Endothelial cell of umbilical vein (primary cell): ENCODE measurements around the gene ADAM19. TPM values are rescaled to one million over a fixed set of nuclear protein-coding genes. Genes with fewer than 3 reads are reported as not detected.

Source experiments
- BruUV-seq: library from RNA; stranded (reverse); fragments of 400-500 nt; replicated peaks from 2 replicates; lab custom pipeline; 2021; lab: Mats Ljungman, UMichigan
- CTCF ChIA-PET: fragments of 300-600, 350-600 bp; sonication (Branson Sonifier 250); formaldehyde crosslinking; loops from one replicate; lab custom pipeline; 2021; ENCODE audit warnings: antibody characterized with exemption, inconsistent platforms; lab: Charles Lee
- POLR2A ChIA-PET: fragments of 300-600, 350-600 bp; sonication (Branson Sonifier 250); formaldehyde crosslinking; loops from one replicate; lab custom pipeline; 2021; ENCODE audit warnings: antibody characterized with exemption, inconsistent platforms; lab: Charles Lee
- DNase-seq: peaks from one replicate; pipeline ENCODE4 v3.0.0-alpha.2; 2011; ENCODE audit warnings: low read depth, low spot score
- FAIRE-seq: peaks from 2 replicates; lab custom pipeline; 2011; peaks lifted over from hg19 to GRCh38; lab: Jason Lieb, UNC
- H2AFZ ChIP-seq: 2 replicates; pipeline ENCODE4 v1.6.0; 2012; ENCODE audit warnings: low read depth, low read length, control low read depth, inconsistent platforms
- H3K27ac ChIP-seq: 2 replicates; pipeline ENCODE4 v1.5.1; 2011; ENCODE audit warnings: low read depth, mild to moderate bottlenecking, control low read depth, low read length, moderate library complexity; ENCODE audit not compliant: insufficient read depth
- H3K27me3 ChIP-seq, 2 experiments: 2 replicates each; pipeline versions ENCODE4 v1.6.0 to v1.6.1; 2011; ENCODE audit warnings: low read length in 2 of 2, mixed read lengths in 1 of 2; ENCODE audit not compliant: control insufficient read depth in 2 of 2, insufficient read depth in 2 of 2
- H3K36me3 ChIP-seq, 2 experiments: 2 replicates in 1 of 2; 3 replicates in 1 of 2; pipeline ENCODE4 v1.5.1; 2011; ENCODE audit warnings: low read length in 2 of 2, mild to moderate bottlenecking in 1 of 2, moderate library complexity in 1 of 2; ENCODE audit not compliant: control insufficient read depth in 2 of 2, insufficient read depth in 2 of 2; ENCODE audit errors: extremely low read depth in 1 of 2
- H3K4me1 ChIP-seq: 3 replicates; pipeline ENCODE4 v1.5.1; 2011; ENCODE audit warnings: mild to moderate bottlenecking, low read length; ENCODE audit not compliant: control insufficient read depth, insufficient read depth; ENCODE audit errors: extremely low read depth
- H3K4me2 ChIP-seq: 2 replicates; pipeline ENCODE4 v1.6.1; 2011; ENCODE audit warnings: low read length, control low read depth, mixed read lengths; ENCODE audit not compliant: insufficient read depth
- H3K4me3 ChIP-seq, 3 experiments: fragments of 200-600 bp in 1 of 3; sonication (generic), shearing (Covaris generic) in 1 of 3; replicated peaks in 1 of 3; 2 replicates each; pipeline ENCODE4 v1.5.1; 2011 to 2016; ENCODE audit warnings: control low read depth in 3 of 3, low read length in 3 of 3, mild to moderate bottlenecking in 2 of 3, inconsistent platforms in 1 of 3, low read depth in 1 of 3, moderate library complexity in 1 of 3; ENCODE audit not compliant: insufficient read depth in 1 of 3
- H3K79me2 ChIP-seq: 2 replicates; pipeline ENCODE4 v1.6.0; 2012; ENCODE audit warnings: low read length, inconsistent platforms; ENCODE audit not compliant: control insufficient read depth, insufficient read depth
- H3K9ac ChIP-seq: replicated peaks from 2 replicates; pipeline ENCODE3; 2011; ENCODE audit warnings: low read length, control low read depth; ENCODE audit not compliant: insufficient read depth; ENCODE audit errors: extremely low read depth
- H3K9me1 ChIP-seq: replicated peaks from 3 replicates; pipeline ENCODE4 v1.6.0; 2011; ENCODE audit warnings: mild to moderate bottlenecking, low read length; ENCODE audit not compliant: control insufficient read depth, insufficient read depth; ENCODE audit errors: extremely low read depth
- H3K9me3 ChIP-seq: replicated peaks from 2 replicates; pipeline ENCODE4 v1.5.1; 2012; ENCODE audit warnings: low read length, inconsistent platforms; ENCODE audit not compliant: control insufficient read depth, insufficient read depth
- H4K20me1 ChIP-seq: replicated peaks from 2 replicates; pipeline ENCODE3; 2011; ENCODE audit warnings: mild to moderate bottlenecking, low read length; ENCODE audit not compliant: control insufficient read depth, insufficient read depth; ENCODE audit errors: extremely low read depth
- EZH2 ChIP-seq: IDR thresholded peaks from 2 replicates; pipeline ENCODE4 v1.6.1; 2012; ENCODE audit warnings: borderline replicate concordance, low read depth, mild to moderate bottlenecking, moderate library complexity, low read length, inconsistent platforms; ENCODE audit not compliant: severe bottlenecking
- FOS ChIP-seq: IDR thresholded peaks from 2 replicates; pipeline ENCODE4 v1.6.1; 2011; ENCODE audit warnings: mild to moderate bottlenecking, low read length, moderate library complexity, borderline replicate concordance; ENCODE audit not compliant: insufficient read depth
- GATA2 ChIP-seq: IDR thresholded peaks from 2 replicates; pipeline ENCODE4 v1.7.0; 2011; ENCODE audit warnings: low read depth, mild to moderate bottlenecking, moderate library complexity, mixed read lengths, low read length; ENCODE audit not compliant: insufficient read length, insufficient read depth
- JUN ChIP-seq: IDR thresholded peaks from 2 replicates; pipeline ENCODE4 v1.6.1; 2011; ENCODE audit warnings: borderline replicate concordance, low read depth; ENCODE audit not compliant: insufficient read length, insufficient read depth
- MYC ChIP-seq: IDR thresholded peaks from one replicate; pipeline ENCODE4 v1.6.1; 2011; ENCODE audit warnings: mild to moderate bottlenecking, low read depth, low read length
- POLR2A ChIP-seq: IDR thresholded peaks from 2 replicates; pipeline ENCODE4 v1.6.1; 2012; ENCODE audit warnings: low read depth, mild to moderate bottlenecking, control low read depth, low read length
- POLR2AphosphoS5 ChIP-seq: IDR thresholded peaks from 2 replicates; pipeline ENCODE4 v1.6.1; 2012; ENCODE audit warnings: low read depth, mild to moderate bottlenecking, control low read depth, low read length, moderate library complexity; ENCODE audit not compliant: insufficient read depth
- dilution Hi-C: fragments of 300-500 bp; cut with MboI; formaldehyde crosslinking; loops from one replicate; pipeline ENCODE4 v1.15.0; 2019; ENCODE audit warnings: low sequenced_read_pairs; ENCODE audit not compliant: extremely low pct_ligation_motif_present
- intact Hi-C: fragments of 100-400 bp; cut with micrococcal nuclease; formaldehyde crosslinking; loops from one replicate; pipeline ENCODE4 v1.10.0; 2022
- polyA plus RNA-seq, 4 experiments: library from polyadenylated mRNA; depleted of rRNA in 3 of 4; stranded (reverse) in 3 of 4; unstranded in 1 of 4; fragments of >200 nt; gene quantifications; 2 replicates each; pipeline versions ENCODE4 v1.2.1 to v1.2.3, GENCODE V29; 2011 to 2012; ENCODE audit warnings: missing spikeins in 1 of 4
- total RNA-seq: library from RNA; stranded (reverse); gene quantifications from 2 replicates; pipeline ENCODE4 v1.2.3, GENCODE V29; 2021
- TF ChIP-seq, protein P1 (sequence below): IDR thresholded peaks from 2 replicates; pipeline ENCODE4 v1.6.1; 2011; ENCODE audit not compliant: insufficient read depth, insufficient read length
- TF ChIP-seq, protein P2 (sequence below), 2 donors: IDR thresholded peaks; 1 replicate in 1 of 2; 2 replicates in 1 of 2; pipeline ENCODE4 v1.5.1; 2011; ENCODE audit warnings: low read length in 2 of 2, mild to moderate bottlenecking in 2 of 2, moderate library complexity in 2 of 2, control low read depth in 1 of 2, inconsistent platforms in 1 of 2, low read depth in 1 of 2; ENCODE audit not compliant: insufficient read depth in 1 of 2; ENCODE audit errors: extremely low read depth in 1 of 2

ADAM19 gene
- total and polyA plus RNA-seq, 2 donors (not counting 3 experiments of a cell fraction or from before 2014, with no cell fraction given): 10.0 to 22.6 TPM

- CTCF ChIA-PET: interaction anchor here (1.0 kb wide), 1 partner anchor 18 kb away, joined by 4 read pairs; no protein-coding TSS in a partner anchor
- no peak overlapping the region for H3K27ac ChIP-seq
- no peak overlapping the region for H3K9ac ChIP-seq
- intact Hi-C loops: no loop called here
- no peak overlapping the region for H3K4me2 ChIP-seq
- no peak overlapping the region for H3K4me3 ChIP-seq
- H3K4me1 ChIP-seq: no peaks in the 10 kb centered on the region
- no peaks in the 10 kb centered on the region for H3K9me3 ChIP-seq
- H2AFZ ChIP-seq: no peak overlapping the region
- TF ChIP-seq JUN (peak; percentile 44), POLR2A (no peak), FOS (peak; percentile 59)
- DNase-seq (no peak), FAIRE-seq (peak; percentile 64)
- POLR2A ChIA-PET: no interaction called here
- no peaks in the 10 kb centered on the region for H3K9me1 ChIP-seq
- no peaks in the 10 kb centered on the region for H3K79me2 ChIP-seq
- H3K36me3 ChIP-seq: no peaks in the 10 kb centered on the region
- dilution Hi-C loops: no loop called here
- peaks cover 17 to 22% of the 10 kb centered on the region in 2 experiments for H3K27me3 ChIP-seq
- BruUV-seq: no TSS peak
- no peaks in the 10 kb centered on the region for H4K20me1 ChIP-seq
Measured at GRCh38 chr5:157464519-157465171, 110.9 kb downstream of the ADAM19 start.

DNA sequence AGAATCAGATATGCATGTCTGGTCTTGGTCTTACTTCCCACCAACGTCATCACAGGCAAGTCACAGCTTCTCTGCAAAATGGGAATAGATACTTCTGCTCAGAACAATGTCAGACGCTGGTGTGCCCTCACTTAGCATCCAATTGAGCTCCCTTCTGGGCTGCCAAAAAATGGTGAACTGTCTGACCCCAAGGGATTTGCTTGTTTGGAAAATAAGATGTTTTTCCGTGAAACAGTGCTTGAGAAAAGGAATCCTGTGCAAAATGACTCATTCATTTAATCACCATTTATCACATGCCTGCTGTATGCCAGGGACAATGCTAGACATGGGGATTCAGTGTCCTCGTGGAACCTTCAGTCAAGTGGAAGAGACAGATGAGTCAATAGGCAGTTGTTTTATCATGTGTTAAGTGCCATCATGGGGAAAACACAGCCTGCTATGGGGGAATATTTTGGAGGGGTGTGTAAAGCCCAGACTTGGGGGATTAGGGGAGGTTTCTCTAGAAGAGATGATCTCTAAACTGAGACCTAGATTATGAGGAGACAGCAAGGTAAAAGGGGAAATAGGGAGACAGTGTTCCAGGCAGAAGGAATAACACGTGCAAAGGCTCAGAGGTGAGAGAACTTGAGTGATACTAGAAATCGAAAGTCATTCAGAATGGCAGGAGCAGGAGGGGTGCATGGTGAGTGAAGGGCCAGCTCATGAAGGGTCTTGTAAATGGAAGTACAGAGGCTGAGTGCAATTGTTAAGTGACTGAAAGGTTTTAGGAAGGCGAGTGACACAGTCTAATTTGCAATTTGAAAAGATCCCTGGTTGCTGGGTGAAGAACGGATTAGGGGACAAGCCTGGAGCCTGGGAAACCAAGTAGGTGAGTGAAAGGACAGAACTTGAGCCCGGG, 111.7 kb downstream of the ADAM19 start:
- Histone ChIP-seq H3K27ac (no peak overlapping the region), H3K36me3 (no peaks in the 10 kb centered on the region), H4K20me1 (no peaks in the 10 kb centered on the region), H3K4me2 (no peak overlapping the region), H3K79me2 (no peaks in the 10 kb centered on the region), H3K9ac (no peak overlapping the region), H2AFZ (no peak overlapping the region), H3K4me1 (no peaks in the 10 kb centered on the region), H3K9me1 (no peaks in the 10 kb centered on the region), H3K4me3 (no peak overlapping the region), H3K9me3 (no peaks in the 10 kb centered on the region), H3K27me3 (peaks cover 19 to 28% of the 10 kb centered on the region in 2 experiments)
- ChIA-PET CTCF (interaction anchor here (1.0 to 1.2 kb wide), 3 partner anchors 8 to 121 kb away, joined by 3 to 5 read pairs (median 4); no protein-coding TSS in a partner anchor), POLR2A (no interaction called here)
- intact Hi-C loops (no loop called here), dilution Hi-C loops (no loop called here)
- TF ChIP-seq POLR2AphosphoS5 (no peak), EZH2 (no peak), FOS (no peak), POLR2A (no peak), JUN (no peak), MYC (no peak), GATA2 (no peak)
- TF ChIP-seq, protein P1, sequence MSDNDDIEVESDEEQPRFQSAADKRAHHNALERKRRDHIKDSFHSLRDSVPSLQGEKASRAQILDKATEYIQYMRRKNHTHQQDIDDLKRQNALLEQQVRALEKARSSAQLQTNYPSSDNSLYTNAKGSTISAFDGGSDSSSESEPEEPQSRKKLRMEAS: no peak
- TF ChIP-seq, protein P2, sequence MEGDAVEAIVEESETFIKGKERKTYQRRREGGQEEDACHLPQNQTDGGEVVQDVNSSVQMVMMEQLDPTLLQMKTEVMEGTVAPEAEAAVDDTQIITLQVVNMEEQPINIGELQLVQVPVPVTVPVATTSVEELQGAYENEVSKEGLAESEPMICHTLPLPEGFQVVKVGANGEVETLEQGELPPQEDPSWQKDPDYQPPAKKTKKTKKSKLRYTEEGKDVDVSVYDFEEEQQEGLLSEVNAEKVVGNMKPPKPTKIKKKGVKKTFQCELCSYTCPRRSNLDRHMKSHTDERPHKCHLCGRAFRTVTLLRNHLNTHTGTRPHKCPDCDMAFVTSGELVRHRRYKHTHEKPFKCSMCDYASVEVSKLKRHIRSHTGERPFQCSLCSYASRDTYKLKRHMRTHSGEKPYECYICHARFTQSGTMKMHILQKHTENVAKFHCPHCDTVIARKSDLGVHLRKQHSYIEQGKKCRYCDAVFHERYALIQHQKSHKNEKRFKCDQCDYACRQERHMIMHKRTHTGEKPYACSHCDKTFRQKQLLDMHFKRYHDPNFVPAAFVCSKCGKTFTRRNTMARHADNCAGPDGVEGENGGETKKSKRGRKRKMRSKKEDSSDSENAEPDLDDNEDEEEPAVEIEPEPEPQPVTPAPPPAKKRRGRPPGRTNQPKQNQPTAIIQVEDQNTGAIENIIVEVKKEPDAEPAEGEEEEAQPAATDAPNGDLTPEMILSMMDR (IDR thresholded peaks at IDR 0.05; ENCODE audit: extremely low read depth in 1 of 2, insufficient read depth in 1 of 2, low read depth in 1 of 2, low read length in 2 of 2): no peak
- FAIRE-seq (no peak), DNase-seq (no peak)
- no TSS peak for BruUV-seq
